NCI-H2107 (cell line): ENCODE measurements around the gene SLC18A2.
"Not testable (repeated sequence)": the region's sequence is repeated elsewhere in the genome, so short reads cannot be mapped to it uniquely, and the experiment has no call there.

Experiments used
- DNase-seq: peaks from one replicate; lab custom pipeline; 2025; lab: John Stamatoyannopoulos, UW

Gene SLC18A2

DNA sequence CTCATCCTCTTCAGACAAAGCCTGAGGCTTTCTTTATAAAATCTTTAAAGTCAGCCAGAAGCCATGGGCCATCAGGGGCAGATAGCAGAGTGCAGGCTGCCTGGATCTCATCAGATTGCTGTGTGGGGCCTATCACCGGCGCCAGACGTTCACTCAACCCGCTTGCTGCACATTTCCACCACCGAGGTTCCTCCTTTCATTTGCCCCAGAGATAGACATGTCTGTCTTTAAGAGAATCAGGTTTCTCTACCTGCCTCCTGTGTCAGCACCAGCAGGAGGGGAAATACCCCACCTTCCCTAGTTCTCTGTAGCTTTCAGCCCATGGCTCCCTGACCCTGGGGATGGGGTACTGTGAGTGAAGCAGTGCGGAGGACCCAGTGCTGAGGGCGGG, 22.0 kb downstream of the SLC18A2 start:
- no peak for DNase-seq

DNA sequence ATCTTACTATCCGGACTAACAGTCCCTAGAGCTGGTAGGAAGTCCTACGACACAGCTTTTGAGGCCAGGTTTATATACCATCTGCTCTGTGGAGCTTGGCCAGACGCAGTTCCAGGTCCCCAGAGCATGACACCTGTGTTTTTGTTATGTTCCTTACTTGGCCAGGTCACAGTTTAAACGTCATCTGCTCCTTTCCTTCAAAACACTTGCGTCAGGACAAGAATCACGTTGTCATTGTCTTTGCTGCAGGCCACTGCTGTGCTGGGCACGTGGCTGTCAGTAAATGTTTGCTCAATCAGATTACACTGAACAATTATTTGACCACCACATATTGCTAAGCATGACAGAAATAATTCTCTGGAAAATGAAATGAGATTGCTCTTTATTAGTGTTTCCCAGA, 23.9 kb downstream of the SLC18A2 start:
- DNase-seq: no peak

DNA sequence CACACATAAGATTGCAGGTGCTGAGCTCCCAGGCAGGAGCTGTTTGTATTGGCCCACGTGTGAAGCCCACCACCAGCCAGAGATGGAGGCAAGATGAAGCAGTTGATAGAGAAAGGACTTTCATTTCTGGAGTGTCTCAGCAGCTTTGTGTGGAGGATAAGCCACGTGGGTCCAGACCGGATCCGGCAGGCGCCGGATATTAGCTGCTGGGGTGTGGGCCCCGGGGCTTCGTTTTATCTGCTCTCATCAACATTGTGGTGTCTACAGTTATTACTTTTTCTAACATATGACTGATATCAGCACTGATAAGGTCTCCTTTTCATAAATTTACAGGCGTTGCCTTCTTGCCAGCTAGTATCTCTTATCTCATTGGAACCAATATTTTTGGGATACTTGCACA, 25.5 kb downstream of the SLC18A2 start:
- DNase-seq: no peak

DNA sequence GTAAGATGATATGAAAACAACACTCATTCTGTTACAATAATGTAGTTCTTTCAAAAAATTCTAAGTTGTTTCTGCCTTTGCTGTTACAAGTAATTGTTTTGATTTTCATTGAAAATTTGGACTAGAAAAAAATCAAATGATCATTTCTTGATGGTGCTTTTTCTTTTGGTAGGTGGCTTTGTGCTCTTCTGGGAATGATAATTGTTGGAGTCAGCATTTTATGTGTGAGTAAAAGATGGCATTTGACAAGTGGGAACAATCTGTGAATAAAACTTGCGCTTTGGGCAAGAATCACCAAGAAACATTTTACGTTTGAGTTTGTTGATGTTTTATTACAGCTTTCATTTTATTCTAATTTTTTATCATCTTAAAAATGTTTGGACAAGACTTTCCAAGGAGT, 25.9 kb downstream of the SLC18A2 start:
- DNase-seq: no peak

DNA sequence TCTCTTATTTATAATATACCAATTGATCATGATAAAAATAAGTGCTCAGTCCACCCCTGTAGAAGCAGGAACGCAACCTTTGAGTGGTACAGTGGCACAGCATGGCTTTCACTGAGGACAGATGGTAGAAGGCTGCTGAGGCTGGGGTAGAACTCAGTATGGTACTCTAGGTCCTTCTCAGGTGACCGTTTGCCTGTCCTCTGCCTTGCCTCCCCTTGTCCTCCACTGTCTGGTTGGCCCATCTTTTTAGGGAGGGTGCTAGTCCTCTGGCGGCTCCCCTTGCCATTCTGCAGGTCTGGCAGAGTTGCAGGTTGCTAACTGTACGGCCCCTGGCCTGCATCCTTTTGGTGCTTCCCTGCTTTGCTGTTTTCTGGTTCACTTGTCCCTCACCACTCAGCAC, 27.3 kb downstream of the SLC18A2 start:
- DNase-seq: no peak

DNA sequence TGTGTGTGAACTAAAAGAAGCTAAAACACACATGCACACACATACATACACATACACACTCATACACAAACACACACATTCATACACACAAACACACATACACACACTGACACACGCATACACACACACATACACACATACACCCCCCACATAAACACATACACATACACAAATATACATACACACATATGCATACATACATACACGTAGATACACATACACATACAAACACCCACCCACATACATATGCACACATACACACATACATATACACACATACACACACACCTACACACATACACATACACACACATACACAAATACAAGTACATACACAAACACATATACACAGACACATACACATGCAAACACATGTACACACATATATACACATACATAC, 28.0 kb downstream of the SLC18A2 start:
- no peak for DNase-seq

DNA sequence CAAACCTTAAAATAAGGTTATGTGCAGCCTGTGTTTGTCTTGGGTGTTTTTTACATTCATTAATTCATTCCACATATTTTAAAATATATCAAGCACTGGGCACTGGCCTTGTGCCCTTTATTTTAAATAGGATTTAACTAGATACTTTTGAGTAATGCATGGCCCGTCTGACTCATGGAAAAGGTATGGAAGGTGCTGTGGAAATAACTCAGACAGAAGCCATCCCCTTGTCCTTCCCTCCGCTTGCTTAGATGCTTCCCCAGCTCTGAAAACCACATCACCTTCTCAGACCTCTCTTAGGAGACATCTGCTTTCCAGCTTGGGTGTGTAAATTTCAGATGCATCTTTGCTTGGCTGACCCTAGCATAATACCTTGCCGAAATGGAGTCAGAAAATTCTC, 30.5 kb downstream of the SLC18A2 start:
- no peak for DNase-seq

DNA sequence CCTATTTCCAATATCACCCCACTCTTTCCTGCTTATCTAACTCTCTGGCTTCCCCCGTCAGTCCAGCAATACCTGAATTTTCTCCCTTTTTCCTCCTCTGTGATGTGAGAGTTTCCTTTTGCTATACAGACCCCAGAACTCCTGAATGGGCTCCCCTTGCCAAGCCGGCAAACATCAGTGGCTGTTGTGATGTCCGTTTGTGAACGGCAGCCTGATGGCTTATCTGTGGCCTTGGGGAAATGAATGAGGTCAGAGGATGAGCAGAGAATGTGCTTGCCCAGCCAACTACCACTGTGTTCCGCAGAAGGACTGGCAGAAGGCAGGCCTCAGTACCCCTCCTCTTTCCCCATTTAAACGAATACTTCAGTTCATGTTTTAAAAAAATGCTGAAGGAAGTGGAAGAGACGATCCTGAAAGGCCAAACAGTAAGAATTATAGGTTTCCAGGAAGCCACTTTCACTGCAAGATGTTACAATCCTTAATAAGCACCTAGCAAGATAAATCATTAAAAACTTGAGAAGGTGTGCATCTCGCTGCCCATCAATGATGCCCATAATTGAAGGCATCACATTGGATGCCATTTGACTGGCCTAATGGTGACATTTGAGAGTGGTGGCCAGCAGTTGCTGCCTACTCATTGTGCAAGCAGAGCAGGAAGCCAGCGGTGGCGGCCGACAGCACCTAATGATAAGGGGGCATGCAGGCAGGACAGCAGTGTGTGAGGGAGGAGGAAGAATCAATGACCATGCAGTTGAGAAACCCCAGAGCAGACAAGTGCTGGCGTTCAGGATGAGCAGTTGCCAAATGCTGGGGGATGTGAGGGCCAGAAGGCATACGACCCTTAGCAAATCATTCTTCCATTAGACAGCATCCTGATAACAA, 31.5 kb downstream of the SLC18A2 start:
- DNase-seq: no peak

DNA sequence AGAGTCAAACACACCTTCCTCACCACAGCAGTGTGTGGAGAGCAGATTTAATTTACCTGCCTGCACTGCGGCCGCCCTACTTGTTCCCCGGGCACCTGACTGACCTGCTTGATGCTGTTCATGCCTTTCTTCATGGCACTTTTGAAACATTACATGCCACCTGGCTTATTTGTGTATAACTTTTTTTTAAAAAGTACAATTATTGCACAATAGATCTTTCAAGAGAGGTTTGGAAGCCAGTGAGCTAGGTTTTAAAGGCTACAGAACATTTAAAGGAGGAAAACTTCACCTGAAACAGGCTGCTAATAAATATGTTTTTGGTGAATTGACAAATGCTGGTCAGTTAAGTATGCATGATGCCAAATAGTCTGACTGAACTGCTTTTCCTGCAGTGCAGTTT, 33.1 kb downstream of the SLC18A2 start:
- no peak for DNase-seq

DNA sequence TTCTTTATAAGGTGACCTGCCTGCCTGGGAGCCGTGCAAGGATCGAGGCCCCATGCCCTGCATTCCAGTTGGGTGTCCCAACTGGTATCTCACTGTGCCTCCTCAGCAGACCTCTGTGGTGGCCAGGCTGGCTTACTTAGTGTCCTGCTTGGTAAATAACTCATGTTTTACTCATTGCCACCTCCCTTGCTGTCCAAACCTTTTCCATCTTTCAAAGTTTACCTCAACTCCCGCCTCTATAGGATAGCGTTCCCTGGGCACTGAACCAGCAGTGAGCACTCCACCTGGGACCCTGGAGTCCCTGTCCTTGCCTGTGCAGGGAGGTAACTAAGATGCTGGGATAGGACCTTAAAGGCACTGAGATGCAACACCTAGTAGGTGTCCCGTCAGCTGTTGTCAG, 33.6 kb downstream of the SLC18A2 start:
- DNase-seq: no peak

DNA sequence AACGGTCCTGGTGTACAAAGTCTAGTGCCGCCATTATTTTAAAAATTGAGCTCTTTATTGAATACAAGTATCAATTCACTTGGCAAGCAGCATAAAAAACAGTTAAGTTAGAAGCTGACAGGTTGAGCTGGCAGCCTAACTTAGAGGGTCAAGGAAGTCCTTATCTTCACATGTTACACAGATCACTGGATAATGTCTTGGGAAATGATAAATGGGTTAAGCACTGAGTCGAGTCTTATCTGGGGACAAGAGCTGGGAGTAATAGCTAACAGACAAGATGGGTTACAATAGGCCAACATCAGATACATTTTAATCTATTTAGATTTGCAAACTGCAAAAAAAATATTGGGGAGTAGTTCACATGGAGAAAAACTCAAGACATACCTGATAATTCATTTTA, 34.2 kb downstream of the SLC18A2 start:
- no peak for DNase-seq

DNA sequence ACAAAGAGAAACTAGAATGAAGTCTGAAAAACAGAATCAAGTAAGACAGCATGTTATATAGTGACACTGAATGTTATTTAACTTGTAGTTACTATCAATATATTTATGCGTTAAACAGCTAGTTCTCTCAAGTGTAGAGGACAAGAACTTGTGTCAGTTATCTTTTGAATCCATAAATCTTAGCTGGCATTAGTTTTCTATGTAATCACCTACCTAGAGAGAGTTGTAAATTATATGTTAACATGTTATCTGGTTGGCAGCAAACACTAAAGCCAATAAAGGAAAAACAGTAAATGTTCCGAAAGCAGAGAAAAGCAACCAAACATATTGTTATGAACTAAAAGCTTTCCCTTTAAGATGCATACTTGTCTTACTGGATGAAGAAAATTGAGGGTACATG, 36.8 kb downstream of the SLC18A2 start:
- no peak for DNase-seq

DNA sequence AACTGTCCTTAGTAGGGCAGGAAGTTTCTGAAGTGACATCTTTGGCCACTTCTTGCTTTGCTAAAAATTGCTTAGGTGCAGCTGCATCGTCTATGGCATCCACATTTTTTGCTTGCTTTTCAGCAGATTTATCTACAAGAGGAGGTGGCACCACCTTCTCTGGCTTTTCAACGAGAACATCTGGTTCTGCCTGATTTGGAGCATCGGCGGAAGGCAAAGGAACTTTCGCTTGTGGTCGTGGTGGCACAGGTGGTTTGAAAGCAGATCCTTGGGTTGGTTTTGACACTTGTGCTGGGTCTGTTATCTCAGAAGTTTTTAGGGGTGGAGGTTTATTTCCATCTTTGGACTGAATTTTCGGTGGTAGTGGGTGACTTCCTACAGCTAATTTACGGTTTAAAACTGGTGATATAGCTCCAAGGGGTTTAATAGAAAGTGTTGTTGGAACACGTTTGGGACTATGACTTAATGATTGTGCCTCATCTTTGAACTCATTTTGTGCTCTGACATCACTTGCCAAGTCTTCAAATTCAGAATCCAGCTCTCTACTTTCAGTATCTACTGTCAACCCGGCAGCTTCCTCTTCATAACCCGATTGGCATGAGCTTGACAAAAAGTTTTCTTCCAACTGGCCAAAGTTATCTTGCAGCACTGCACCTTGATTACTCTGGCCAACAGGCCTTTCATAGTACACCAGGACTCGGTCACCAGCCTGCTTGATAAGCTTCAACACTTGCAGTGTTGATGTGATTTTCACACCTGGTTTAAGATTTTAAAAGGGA, 44.0 kb downstream of the SLC18A2 start:
- DNase-seq: no peak

DNA sequence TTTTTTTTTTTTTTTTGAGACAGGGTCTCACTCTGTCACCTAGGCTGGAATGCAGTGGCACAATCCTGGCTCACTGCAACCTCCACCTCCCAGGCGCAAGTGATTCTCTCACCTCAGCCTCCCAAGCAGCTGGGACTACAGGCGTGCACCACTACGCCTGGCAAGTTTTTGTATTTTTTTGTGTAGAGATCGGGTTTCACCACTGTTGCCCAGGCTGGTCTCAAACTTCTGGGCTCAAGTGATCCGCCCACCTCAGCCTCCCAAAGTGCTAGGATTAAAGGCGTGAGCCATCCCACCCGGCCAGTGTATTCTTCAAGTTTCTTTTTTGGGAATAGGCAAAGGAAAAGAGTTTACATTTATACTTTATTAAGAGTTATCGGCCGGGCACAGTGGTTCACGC, 50.0 kb downstream of the SLC18A2 start:
- not testable (repeated sequence) for DNase-seq

DNA sequence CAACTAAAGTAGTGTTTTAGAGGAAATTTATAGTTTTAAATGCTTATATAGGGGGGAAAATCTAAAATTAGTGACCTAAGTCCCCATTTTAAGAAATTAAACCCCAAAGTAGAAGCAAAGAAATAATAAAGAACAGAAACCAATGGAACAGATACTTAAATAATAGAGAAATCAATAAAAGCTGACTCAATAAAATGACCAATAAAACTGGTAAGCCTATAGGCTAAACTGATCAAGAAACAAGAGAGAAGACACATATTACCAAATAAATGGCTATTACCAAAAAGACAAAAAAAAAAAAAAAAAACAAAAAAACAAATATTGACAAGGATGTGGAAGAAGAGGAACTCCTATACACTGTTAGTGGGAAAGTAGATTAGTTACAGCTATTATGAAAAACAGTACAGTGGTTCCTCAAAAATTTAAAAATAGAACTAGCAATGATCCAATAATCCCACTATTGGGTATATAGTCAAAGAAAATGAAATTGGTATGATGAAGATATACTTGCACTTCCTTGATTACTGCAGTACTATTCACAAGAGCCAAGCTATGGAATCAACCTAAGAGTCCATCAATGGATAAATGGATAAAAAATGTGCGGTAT, 53.2 kb downstream of the SLC18A2 start:
- no peak for DNase-seq

DNA sequence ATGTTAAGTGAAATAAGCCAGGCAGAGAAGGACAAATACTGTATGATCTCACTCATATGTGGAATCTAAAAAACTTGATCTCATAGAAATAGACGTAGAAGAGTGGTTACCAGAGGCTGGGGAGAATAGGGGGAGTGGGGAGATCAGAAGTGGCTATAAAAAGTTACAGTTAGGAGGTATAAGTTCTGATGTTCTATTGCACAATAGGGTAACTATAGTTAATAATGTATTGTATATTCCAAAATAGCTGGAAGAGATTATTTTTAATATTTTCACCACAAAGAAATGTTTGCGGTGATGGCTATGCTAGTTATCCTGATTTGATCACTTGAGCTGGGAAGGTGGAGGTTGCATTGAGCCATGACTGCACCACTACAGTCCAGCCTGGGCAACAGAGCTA, 53.8 kb downstream of the SLC18A2 start:
- no peak for DNase-seq

DNA sequence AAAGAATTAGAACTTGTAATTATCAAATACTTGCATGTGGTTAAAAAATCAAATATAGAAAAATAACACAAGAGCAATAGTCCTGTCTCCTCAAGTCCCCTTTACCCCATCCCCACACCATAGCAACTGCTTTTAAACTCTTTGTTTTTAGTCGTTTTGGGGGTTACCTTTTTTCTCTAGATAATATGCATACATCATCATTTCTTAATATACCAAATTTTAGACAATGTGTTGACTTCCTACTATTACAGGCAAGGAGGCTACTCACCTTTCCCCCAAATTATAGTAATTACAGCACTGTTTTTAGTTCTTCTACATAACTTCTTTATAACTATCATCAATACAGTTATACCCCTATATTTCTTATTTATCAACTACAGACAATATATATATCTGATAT, 57.3 kb downstream of the SLC18A2 start:
- no peak for DNase-seq

DNA sequence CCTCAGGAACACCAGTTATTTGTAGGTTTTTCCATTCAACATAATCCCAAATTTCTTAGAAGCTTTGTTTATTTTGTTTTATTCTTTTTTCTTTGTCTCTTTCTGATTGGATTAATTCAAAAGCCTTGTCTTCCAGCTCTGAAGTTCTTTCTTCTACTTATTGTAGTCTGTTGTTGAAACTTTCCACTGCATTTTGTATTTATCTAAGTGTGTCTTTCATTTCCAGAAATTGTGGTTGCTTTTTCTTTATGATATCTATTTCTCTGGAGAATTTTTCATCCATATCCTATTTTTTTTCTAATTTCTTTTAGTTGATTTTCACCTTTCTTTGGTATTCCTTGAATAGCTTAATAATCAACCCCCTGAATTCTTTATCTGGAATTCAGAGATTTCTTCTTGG, 58.5 kb downstream of the SLC18A2 start:
- DNase-seq: no peak

DNA sequence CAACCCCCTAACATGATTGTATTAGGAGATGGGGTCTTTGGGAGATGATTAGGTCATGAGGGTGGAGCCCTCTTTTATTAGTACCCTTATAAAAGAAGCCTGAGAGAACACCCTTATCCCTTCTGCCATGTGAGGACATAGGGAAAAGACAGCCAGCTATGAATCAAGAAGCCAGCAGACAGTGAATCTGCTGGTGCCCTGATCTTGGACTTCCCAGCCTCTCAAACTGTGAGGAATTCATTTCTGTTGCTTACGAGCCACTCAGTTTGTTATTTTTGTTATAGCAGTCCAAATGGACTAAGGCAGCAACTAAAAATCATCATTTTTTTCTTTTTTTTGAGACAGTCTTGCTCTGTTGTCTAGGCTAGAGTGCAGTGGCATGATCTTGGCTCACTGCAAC, 59.8 kb downstream of the SLC18A2 start:
- DNase-seq: no peak

DNA sequence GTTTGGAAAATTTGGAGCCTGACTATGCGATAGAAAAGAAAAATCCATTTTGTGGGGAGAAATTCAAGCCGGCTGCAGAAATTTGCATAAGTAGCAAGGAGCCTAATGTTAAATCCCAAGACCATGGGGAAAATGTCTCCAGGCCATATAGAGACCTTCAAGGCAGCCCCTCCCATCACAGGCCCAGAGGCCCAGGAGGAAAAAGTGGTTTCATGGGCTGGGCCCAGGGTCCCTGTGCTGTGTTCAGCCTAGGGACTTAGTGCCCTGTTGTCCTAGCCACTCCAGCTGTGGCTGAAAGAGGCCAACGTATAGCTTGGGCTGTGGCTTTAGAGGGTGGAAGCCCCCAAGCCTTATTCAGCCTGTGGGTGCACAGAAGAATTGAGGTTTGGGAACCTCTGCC, 62.5 kb downstream of the SLC18A2 start:
- DNase-seq: not testable (repeated sequence)

DNA sequence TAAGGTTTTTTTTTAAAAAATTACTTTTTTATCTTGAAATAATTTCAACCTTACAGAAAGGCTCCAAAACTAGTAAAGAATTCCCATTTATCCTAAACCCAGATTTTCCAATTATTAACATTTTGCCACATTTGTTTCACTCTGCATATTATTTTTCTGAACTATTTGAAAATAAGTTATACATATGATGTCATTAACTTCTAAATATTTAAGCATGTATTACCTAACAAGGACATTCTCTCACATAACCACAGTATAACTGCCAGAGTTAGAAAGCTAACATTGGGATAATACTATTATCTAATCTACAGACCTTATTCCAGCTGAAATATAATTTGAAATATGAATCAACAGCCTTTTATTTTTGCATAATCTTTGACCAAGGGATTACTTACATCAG, 65.8 kb downstream of the SLC18A2 start:
- no peak for DNase-seq

DNA sequence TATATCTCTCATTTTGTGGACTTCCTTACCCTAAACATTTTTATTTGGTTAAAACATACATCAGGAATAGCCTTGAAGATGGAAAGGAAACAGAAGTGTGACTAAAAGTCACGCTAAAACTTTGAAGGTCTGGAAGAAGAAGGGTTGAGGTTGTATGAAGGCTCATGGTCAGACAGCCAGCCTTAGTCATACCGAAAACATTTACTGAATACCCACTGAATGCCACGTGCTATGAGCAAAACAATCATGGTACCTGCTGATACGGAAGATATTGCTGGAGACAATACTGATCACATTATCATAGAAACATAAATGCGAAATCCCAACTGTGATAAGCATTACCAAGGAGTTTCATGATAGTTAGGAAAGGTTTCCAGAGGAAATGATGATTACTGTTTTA, 70.3 kb downstream of the SLC18A2 start:
- DNase-seq: no peak

DNA sequence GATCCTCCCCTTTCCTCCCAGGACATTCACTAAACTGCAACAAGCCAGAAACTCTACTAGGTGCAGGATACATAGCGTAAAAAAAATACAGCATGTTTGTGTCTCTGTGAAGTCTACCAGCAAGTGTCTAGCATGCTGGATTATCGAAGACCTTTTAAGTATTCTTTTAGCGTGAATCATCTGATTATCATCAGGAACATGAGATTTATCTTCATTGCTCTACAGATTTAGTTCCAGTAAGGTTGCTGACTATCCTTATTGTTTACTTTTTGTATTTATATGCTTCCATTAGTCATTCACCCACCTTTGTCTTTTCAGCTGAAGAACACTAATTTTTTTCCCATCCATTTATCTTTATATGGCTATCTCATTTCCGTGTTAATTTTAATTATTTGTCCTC, 71.5 kb downstream of the SLC18A2 start:
- DNase-seq: no peak
